T47D (cell line): ENCODE results near the gene PDE6G.

ENCODE experiments used
- DNase-seq, 2 experiments: peaks; one replicate each; pipeline versions ENCODE4 v3.0.0 to v3.0.0-alpha.2; 2011 to 2012; ENCODE audit warnings: low read depth in 1 of 2, low spot score in 1 of 2
- JUND ChIP-seq: IDR thresholded peaks from 2 replicates; pipeline ENCODE4 v1.6.1; 2012; ENCODE audit warnings: low read depth
- in situ Hi-C: cut with HindIII; loops from 2 replicates; pipeline ENCODE4 v1.10.0; 2016; ENCODE audit warnings: low sequenced_read_pairs, low pct_unique_long_range_greater_than_20kb

The PDE6G gene

DNA sequence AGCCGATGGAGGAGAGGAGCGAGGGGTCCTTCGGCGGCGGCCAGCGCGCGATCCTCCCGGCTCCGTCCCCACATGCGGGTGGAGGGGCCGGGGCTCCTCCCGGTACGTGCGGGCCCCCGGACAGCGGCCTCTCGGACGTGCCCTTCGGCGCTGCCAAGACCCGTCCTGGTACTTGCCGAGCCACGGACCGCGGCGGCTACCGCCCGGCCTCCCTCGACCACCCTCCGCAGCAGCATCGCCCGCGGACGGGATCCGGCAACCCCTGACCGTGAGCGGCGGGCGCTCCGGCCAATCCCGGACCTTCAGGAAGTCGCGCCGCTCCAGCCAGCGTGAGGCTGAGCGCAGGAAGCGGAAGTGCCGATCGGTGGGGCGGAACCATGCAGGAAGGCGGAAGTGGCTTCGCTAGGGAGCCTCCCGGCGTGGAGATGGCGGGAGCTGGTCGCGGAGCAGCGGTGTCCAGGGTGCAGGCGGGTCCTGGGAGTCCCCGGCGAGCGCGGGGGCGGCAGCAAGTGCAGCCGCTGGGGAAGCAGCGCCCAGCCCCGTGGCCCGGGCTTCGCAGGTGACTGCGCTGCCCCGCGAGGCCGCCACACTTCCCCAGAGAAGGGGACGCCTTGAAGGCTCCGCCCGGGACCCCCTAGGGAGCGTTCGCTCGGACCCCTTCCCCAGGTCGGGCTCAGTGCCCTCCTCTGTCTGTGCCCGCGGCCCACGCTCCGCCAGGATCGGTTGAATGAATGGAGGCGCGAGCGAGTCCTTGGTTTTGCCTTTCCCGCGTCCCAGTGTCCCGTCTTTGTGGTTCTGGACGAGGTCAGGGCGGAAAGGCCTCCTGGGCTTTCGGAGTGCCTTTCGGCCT lies 10.2 kb upstream of the PDE6G start, which contains the start of the genes CCDC137 and OXLD1:
CCDC137 (plus strand) TSS at position 396 of the 850 bp plus-strand sequence; CDS start at position 426, 30 bp downstream.
OXLD1 (minus strand) TSS at position 264 of the 850 bp plus-strand sequence; CDS start at position 236, 28 bp downstream.
- in situ Hi-C loops: no loop called here
- no peak for TF ChIP-seq JUND

GRCh38 chr17:81666092-81666341 lies 9.7 kb upstream of the PDE6G start:
- no peak for TF ChIP-seq JUND
- no peak for DNase-seq
- in situ Hi-C loops: no loop called here

More for the DNA sequence above, 10.2 kb upstream of the PDE6G start, which contains the start of the genes CCDC137 and OXLD1:
- peak; percentile 97 to 98 for DNase-seq

DNA sequence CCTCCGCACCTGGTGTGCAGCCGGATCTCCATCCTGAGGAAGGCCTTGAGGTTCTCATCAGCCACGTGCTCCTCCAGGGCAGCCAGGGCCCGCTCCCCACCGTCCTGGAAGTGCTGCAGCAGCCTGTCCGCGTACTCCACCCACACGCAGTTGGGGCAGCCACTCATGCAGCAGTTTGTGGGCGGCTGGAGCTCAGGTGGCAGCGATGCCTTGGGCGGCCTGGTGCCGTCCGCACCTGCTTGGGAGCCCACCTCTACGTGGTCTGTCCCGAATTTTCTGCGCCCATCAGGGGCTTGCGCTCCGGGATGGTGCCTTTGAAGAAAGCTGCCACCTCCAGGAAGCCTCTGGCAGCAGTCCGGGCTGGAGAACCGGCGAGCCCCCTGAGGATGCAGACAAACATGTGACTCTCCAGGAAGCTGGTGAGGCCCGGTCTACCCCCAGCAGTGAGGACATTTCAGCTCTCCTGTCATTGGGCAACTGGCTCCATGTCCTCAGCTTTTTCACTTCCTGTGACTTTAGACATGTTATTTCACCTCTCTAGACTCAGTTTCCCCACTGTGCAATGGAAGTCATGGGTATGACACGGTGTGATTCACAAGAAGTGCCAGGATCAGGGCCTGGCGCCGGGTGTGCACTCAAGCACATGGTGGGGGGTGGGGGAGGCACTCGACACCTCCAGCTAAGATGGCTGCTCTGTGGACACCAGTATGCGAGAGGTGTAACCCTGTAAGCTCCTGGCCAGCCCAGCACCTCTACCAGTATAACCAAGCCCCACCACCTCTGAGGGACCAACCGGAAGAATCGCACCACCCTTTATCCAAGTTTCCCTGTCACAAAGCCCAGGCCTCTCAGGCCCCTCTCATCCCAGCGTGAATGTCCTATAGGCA lies 9.1 kb upstream of the PDE6G start:
- TF ChIP-seq JUND: no peak
- in situ Hi-C loops: no loop called here
- peak; percentile 23 to 51 for DNase-seq

- no peak for TF ChIP-seq JUND
- DNase-seq: no peak
- in situ Hi-C loops: no loop called here
Observed at GRCh38 chr17:81664051-81664470, 7.7 kb upstream of the PDE6G start.

DNA sequence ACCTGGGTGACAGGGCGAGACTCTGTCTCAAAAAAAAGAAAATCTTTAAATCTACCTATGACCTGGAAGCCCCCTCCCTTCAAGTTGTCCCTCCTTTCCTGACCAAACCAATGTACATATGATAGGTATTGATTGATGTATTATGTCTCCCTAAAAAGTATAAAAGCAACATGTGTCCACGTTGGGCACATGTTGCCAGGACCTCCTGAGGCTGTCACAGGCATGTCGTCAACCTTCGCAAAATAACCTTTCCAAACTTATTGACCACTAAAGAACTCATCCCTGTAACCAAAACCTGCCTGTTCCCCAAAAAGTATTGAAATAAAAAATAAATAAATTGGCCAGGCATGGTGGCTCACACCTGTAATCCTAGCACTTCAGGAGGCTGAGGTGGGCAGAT lies 5.7 kb upstream of the PDE6G start:
- TF ChIP-seq JUND: no peak
- in situ Hi-C loops: no loop called here
- DNase-seq: no peak

DNA sequence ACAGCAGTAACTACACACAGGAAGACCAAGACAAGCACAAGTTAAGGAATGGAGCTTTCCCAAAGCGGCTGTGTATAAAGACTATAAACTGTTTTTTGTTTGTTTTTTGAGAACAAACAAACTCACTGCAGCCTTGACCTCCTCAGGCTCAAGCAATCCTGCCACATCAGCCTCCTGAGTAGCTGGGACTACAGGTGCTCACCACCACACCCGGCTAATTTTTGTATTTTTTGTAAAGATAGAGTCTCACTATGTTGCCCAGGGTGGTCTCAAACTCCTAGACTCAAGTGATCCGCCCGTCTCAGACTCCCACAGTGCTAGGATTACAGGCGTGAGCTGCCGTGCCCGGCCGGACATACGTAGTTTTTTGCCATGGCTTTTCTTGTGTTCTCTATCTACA lies 4.1 kb upstream of the PDE6G start:
- in situ Hi-C loops: no loop called here
- no peak for TF ChIP-seq JUND
- no peak for DNase-seq

GRCh38 chr17:81659038-81659437 lies 2.7 kb upstream of the PDE6G start:
- in situ Hi-C loops: no loop called here
- TF ChIP-seq JUND: no peak
- peak in 1 of 2 experiments; percentile 23 for DNase-seq

GRCh38 chr17:81656835-81657234 lies 493 bp upstream of the PDE6G start:
- in situ Hi-C loops: no loop called here
- TF ChIP-seq JUND: no peak
- DNase-seq: no peak

GRCh38 chr17:81655378-81656117 lies 794 bp downstream of the PDE6G start:
- in situ Hi-C loops: no loop called here
- no peak for DNase-seq

GRCh38 chr17:81652906-81653771 lies 3.2 kb downstream of the PDE6G start:
- TF ChIP-seq JUND: no peak
- DNase-seq: no peak
- in situ Hi-C loops: no loop called here

More at GRCh38 chr17:81655378-81656117, 794 bp downstream of the PDE6G start:
- TF ChIP-seq JUND: no peak

GRCh38 chr17:81651692-81652091 lies 4.7 kb downstream of the PDE6G start:
- peak in 1 of 2 experiments; percentile 27 for DNase-seq
- in situ Hi-C loops: no loop called here
- no peak for TF ChIP-seq JUND
